Activated naive CD8-positive, alpha-beta T cell treated with anti-CD3 and anti-CD28 coated beads, Interleukin-2, amount 10 ng/mL, durations not matched to agents 7 days and 5 days (primary cell): ENCODE measurements around the gene GABRG3. TPM values are rescaled to one million over a fixed set of nuclear protein-coding genes. Genes with fewer than 3 reads are reported as not detected.

Experiments used
- ATAC-seq: fragments of 150-1000 bp; cut with Tn5 transposase; one replicate; pipeline ENCODE4 v1.10.0; 2021; ENCODE audit warnings: low read depth, moderate library complexity
- POLR2A ChIA-PET: fragments of 350-600 bp; sonication (Branson Sonifier 250); formaldehyde crosslinking; loops from one replicate; lab custom pipeline; 2021; ENCODE audit warnings: antibody characterized with exemption; lab: Charles Lee
- DNase-seq: peaks from one replicate; pipeline ENCODE4 v3.0.0; 2021
- H3K27ac Mint-ChIP-seq: one replicate; pipeline ENCODE4 v1.8.0; 2022; ENCODE audit warnings: mild to moderate bottlenecking, mixed read lengths
- H3K27me3 Mint-ChIP-seq: one replicate; pipeline ENCODE4 v1.8.0; 2022; ENCODE audit warnings: mild to moderate bottlenecking, moderate library complexity, mixed read lengths
- H3K36me3 Mint-ChIP-seq: one replicate; pipeline ENCODE4 v1.8.0; 2021; ENCODE audit warnings: mild to moderate bottlenecking, mixed read lengths
- H3K4me1 Mint-ChIP-seq: one replicate; pipeline ENCODE4 v1.8.0; 2021; ENCODE audit warnings: mixed read lengths
- H3K4me3 Mint-ChIP-seq: one replicate; pipeline ENCODE4 v1.8.0; 2022; ENCODE audit warnings: mild to moderate bottlenecking, moderate library complexity, mixed read lengths
- H3K9me3 Mint-ChIP-seq: one replicate; pipeline ENCODE4 v1.8.0; 2021; ENCODE audit warnings: mixed read lengths
- total RNA-seq, 2 experiments: library from RNA; stranded (reverse); gene quantifications; one replicate each; pipeline ENCODE4 v1.2.3, GENCODE V29; 2021

The GABRG3 gene
- total RNA-seq, 2 experiments from 2014 or later, result not detected

- Mint-ChIP-seq H3K27ac (no peak overlapping the region), H3K27me3 (no peaks in the 10 kb centered on the region), H3K4me3 (no peak overlapping the region), H3K36me3 (no peaks in the 10 kb centered on the region), H3K9me3 (peaks cover 5% of the 10 kb centered on the region), H3K4me1 (no peaks in the 10 kb centered on the region)
- ATAC-seq, result no peak
- no peak for DNase-seq
- POLR2A ChIA-PET, result no interaction called here
Observed at GRCh38 chr15:27272427-27272826, 301.4 kb downstream of the GABRG3 start.

- no peaks in the 10 kb centered on the region for H3K27me3 Mint-ChIP-seq
Observed at GRCh38 chr15:27273506-27273905, 302.5 kb downstream of the GABRG3 start.

GRCh38 chr15:27278761-27279160, 307.8 kb downstream of the GABRG3 start:
- DNase-seq, result no peak
- Mint-ChIP-seq H3K36me3 (no peaks in the 10 kb centered on the region), H3K4me1 (no peaks in the 10 kb centered on the region), H3K27me3 (no peaks in the 10 kb centered on the region), H3K27ac (no peak overlapping the region), H3K4me3 (no peak overlapping the region), H3K9me3 (peaks cover 2% of the 10 kb centered on the region)
- POLR2A ChIA-PET, result no interaction called here
- ATAC-seq, result no peak

More at GRCh38 chr15:27273506-27273905, 302.5 kb downstream of the GABRG3 start:
- Mint-ChIP-seq H3K9me3 (peaks cover 3% of the 10 kb centered on the region), H3K4me3 (no peak overlapping the region), H3K27ac (no peak overlapping the region), H3K4me1 (no peaks in the 10 kb centered on the region), H3K36me3 (no peaks in the 10 kb centered on the region)
- POLR2A ChIA-PET, result no interaction called here
- ATAC-seq (no peak), DNase-seq (no peak)

GRCh38 chr15:27292641-27293040, 321.7 kb downstream of the GABRG3 start:
- no peak for DNase-seq
- Mint-ChIP-seq H3K4me3 (no peak overlapping the region), H3K4me1 (no peaks in the 10 kb centered on the region), H3K36me3 (no peaks in the 10 kb centered on the region), H3K27me3 (no peaks in the 10 kb centered on the region), H3K27ac (no peak overlapping the region), H3K9me3 (peaks cover 6% of the 10 kb centered on the region)
- no peak for ATAC-seq
- POLR2A ChIA-PET, result no interaction called here

DNA sequence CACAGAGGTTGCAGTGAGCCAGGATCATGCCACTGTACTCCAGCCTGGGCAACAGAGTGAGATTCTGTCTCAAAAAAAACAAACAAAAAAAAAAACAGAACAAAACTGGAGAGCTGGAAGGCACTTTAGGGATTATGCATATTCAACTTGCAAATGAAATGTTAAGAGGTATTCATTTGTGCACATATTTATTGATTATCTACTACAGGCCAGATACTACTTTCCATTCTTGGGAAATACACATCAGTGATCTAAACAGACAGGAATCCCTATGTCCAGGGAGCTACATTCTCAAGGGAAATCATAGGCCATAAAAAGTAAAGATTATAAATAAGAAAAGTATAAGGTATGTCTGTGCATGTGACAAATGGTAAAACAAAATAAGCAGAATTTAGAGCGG, 322.6 kb downstream of the GABRG3 start:
- no peak for ATAC-seq
- POLR2A ChIA-PET, result no interaction called here

DNA sequence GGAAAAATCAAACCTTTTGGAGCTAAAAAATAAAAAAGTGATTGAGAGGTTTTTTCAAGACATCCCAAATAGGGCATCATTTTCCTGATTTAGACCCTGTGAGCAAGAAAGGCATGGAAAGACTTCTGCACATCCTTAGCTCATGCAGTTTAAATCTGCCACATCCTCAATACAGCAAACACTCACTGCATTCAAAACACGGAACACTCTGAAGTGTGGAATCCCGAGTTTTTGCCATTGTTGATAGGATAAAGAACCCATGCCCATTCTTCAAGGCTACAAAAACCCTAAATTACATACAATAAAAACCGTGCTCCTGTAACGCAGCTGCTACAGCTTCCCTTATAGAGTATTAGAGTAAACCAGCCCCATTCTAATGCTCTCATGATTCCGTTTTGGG, 346.8 kb downstream of the GABRG3 start:
- Mint-ChIP-seq H3K9me3 (peaks cover 13% of the 10 kb centered on the region), H3K4me1 (no peaks in the 10 kb centered on the region), H3K36me3 (peaks cover 1% of the 10 kb centered on the region), H3K4me3 (no peak overlapping the region), H3K27me3 (no peaks in the 10 kb centered on the region), H3K27ac (no peak overlapping the region)
- DNase-seq (no peak), ATAC-seq (no peak)
- POLR2A ChIA-PET, result no interaction called here

More for the DNA sequence above, 322.6 kb downstream of the GABRG3 start:
- Mint-ChIP-seq H3K4me1 (no peaks in the 10 kb centered on the region), H3K27ac (no peak overlapping the region), H3K27me3 (no peaks in the 10 kb centered on the region), H3K9me3 (peaks cover 6% of the 10 kb centered on the region), H3K36me3 (no peaks in the 10 kb centered on the region), H3K4me3 (no peak overlapping the region)
- no peak for DNase-seq

DNA sequence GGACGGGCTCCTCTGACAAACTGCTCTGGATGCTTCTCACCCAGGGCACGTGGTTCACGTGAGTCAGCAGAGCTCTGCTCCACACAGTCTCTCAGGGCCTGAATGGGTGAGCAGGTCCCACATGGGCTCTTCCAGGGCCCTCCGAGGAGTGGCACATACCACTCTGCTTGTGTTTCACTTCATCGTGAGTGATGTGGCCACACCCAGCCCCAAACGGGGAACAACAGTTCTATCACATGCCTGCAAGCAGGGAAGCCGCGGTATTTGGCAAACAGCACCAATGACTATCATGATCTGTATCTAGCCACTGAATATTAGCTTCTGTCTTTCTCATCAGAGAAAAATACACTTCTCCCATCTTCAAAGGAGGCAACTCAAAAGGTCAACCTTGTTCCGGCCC, 352.8 kb downstream of the GABRG3 start:
- Mint-ChIP-seq H3K27ac (no peak overlapping the region), H3K27me3 (no peaks in the 10 kb centered on the region), H3K9me3 (peaks cover 8% of the 10 kb centered on the region), H3K36me3 (peaks cover 1% of the 10 kb centered on the region), H3K4me1 (no peaks in the 10 kb centered on the region), H3K4me3 (no peak overlapping the region)
- DNase-seq (no peak), ATAC-seq (no peak)
- POLR2A ChIA-PET, result no interaction called here

DNA sequence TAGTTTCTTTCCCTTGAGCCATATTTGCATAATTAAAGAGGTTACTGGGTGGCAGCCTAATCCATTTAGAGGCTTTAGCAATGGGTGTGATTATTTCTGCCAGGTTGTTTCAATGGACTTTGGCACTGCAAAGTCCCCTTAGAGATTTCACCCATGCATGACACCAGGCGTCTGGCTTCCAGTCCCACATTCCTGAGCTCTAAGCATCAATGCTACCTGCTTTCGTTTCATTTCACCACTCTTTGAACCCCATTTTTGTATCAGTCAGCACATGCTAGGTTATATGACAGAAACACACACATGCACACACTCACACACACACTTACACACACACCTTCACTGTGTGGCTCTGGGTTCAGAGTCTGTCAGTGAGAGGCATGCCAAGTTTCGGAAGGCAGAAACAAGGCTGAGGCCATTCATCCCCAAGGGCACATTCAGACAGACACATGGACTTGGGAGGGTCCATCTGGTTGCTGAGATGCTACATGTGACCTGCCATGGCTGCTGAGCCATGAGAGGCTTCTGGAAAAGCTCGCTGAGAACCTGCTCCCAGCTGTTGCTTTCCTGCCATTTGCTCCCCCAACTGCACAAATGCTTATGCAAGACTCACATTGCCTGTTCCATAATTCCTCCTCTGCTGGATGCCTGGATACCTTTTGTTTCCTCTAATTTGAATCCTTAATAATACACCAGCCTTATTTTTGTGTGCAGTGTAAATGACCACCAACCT, 354.1 kb downstream of the GABRG3 start:
- H3K4me3 Mint-ChIP-seq, result no peak overlapping the region
- H3K27ac Mint-ChIP-seq, result no peak overlapping the region
- no peaks in the 10 kb centered on the region for H3K4me1 Mint-ChIP-seq
- H3K9me3 Mint-ChIP-seq, result peaks cover 5% of the 10 kb centered on the region
- H3K27me3 Mint-ChIP-seq, result no peaks in the 10 kb centered on the region
- no peak for DNase-seq
- H3K36me3 Mint-ChIP-seq, result peaks cover 1% of the 10 kb centered on the region
- POLR2A ChIA-PET, result no interaction called here
- ATAC-seq, result no peak

GRCh38 chr15:27327467-27328025, 356.6 kb downstream of the GABRG3 start:
- Mint-ChIP-seq H3K9me3 (peaks cover 3% of the 10 kb centered on the region), H3K36me3 (no peaks in the 10 kb centered on the region), H3K4me1 (no peaks in the 10 kb centered on the region), H3K27ac (no peak overlapping the region), H3K27me3 (no peaks in the 10 kb centered on the region), H3K4me3 (no peak overlapping the region)
- ATAC-seq (no peak), DNase-seq (no peak)
- POLR2A ChIA-PET, result no interaction called here

DNA sequence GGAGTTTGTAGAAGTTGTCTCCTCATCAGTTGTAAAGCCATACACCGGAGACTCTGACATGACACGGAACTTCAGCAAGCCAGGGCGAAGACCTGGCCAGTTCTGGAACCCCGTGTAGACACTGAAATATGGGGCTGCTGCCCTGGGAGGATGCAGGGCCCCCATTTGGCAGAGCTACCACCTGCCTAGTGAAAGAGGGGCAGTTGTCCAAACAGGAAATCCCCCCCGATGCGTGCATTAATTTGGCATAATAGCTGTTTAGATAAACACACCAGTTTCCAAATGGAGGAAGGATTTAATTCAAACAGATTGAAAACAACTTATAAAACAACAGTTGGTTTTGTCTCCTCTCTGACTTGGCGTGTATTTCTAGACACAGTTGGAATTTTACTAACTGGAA, 357.2 kb downstream of the GABRG3 start:
- Mint-ChIP-seq H3K27me3 (no peaks in the 10 kb centered on the region), H3K36me3 (no peaks in the 10 kb centered on the region), H3K27ac (no peak overlapping the region), H3K9me3 (peaks cover 3% of the 10 kb centered on the region), H3K4me3 (no peak overlapping the region), H3K4me1 (no peaks in the 10 kb centered on the region)
- POLR2A ChIA-PET, result no interaction called here
- ATAC-seq (no peak), DNase-seq (no peak)

DNA sequence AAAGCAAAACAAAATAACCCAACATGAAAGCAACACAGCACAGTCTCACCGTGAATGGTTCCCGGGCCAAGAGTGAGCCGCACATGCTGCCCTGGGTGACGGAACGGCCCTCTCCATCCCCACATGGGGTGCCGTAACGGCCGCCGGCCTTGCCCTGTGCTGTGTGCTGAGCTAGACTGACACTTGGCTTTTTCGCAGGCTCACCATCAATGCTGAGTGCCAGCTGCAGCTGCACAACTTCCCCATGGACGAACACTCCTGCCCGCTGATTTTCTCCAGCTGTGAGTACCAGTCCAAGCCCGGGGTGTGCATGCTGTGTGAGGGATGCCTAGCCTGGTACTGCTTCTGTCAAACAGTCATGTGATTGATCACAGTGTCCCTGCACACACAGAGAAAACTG, 357.6 kb downstream of the GABRG3 start:
- Mint-ChIP-seq H3K4me3 (no peak overlapping the region), H3K27me3 (no peaks in the 10 kb centered on the region), H3K9me3 (peaks cover 2% of the 10 kb centered on the region), H3K36me3 (no peaks in the 10 kb centered on the region), H3K4me1 (no peaks in the 10 kb centered on the region), H3K27ac (no peak overlapping the region)
- ATAC-seq (no peak), DNase-seq (no peak)
- POLR2A ChIA-PET, result no interaction called here

DNA sequence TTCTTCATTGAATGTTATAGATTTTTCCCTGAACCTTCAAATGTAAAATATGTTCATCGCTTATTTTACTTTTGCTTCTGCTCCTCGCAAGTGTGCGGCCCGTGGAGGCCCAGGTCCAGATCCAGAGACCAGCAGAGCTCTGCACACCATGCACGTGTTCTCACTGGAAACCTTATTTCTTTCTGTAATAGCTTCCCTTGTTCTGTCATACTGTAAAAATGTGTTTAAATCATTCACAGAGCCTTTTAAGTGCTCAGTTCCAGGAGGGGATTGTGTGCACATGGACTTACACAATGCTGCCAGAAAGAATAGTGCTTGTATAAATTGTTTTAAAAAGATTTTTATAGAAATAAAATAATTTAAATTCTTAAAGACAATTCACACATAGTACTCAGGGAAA, 359.3 kb downstream of the GABRG3 start:
- Mint-ChIP-seq H3K4me1 (no peaks in the 10 kb centered on the region), H3K27ac (no peak overlapping the region), H3K36me3 (no peaks in the 10 kb centered on the region), H3K4me3 (no peak overlapping the region), H3K27me3 (no peaks in the 10 kb centered on the region), H3K9me3 (peaks cover 1% of the 10 kb centered on the region)
- ATAC-seq (no peak), DNase-seq (no peak)
- POLR2A ChIA-PET, result no interaction called here

GRCh38 chr15:27336676-27337075, 365.7 kb downstream of the GABRG3 start:
- Mint-ChIP-seq H3K36me3 (no peaks in the 10 kb centered on the region), H3K27ac (no peak overlapping the region), H3K27me3 (no peaks in the 10 kb centered on the region), H3K4me1 (no peaks in the 10 kb centered on the region), H3K4me3 (no peak overlapping the region), H3K9me3 (peaks cover 8% of the 10 kb centered on the region)
- POLR2A ChIA-PET, result no interaction called here
- no peak for ATAC-seq
- DNase-seq, result no peak

- Mint-ChIP-seq H3K27me3 (no peaks in the 10 kb centered on the region), H3K4me1 (no peaks in the 10 kb centered on the region), H3K4me3 (no peak overlapping the region), H3K36me3 (no peaks in the 10 kb centered on the region), H3K9me3 (peaks cover 8% of the 10 kb centered on the region), H3K27ac (no peak overlapping the region)
- POLR2A ChIA-PET, result no interaction called here
- DNase-seq (no peak), ATAC-seq (no peak)
Observed at GRCh38 chr15:27339138-27339537, 368.2 kb downstream of the GABRG3 start.
